Neural progenitor cell (in vitro differentiated cells): ENCODE measurements around the gene NCAN.

Experiments
- EZH2 ChIP-seq: fragments of 200-600 bp; sonication (generic); IDR thresholded peaks from 2 replicates; pipeline ENCODE4 v1.6.1; 2017; ENCODE audit warnings: antibody characterized with exemption, mild to moderate bottlenecking, moderate library complexity
- EZH2phosphoT487 ChIP-seq: fragments of 200-600 bp; sonication (generic); IDR thresholded peaks from 2 replicates; pipeline ENCODE4 v1.6.1; 2017; ENCODE audit warnings: antibody characterized with exemption
- TF ChIP-seq, protein P1 (sequence below): fragments of 200-600 bp; sonication (generic); IDR thresholded peaks from 2 replicates; pipeline ENCODE4 v1.5.1; 2017; ENCODE audit warnings: antibody characterized with exemption, mild to moderate bottlenecking

DNA sequence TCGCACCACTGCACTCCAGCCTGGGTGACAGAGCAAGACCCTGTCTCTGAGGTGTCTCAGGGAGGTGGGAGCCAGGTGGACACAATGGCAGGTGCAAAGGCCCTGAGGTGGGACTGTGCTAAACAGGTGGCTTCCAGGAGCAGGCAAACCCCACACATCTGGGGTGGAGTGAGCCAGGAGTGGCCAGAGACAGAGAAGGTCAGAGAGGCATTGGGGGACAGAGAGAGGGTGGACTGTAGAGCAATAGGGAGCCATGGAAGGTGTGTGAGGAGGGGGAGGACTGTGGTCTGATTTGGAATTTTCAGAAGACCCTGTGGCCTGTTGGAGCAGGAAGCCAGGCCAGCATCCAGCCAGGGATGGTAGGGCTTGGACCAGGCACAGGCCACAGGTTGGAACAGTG lies 46.4 kb upstream of the NCAN start:
- TF ChIP-seq EZH2phosphoT487 (no peak), EZH2 (no peak)
- TF ChIP-seq, protein P1, sequence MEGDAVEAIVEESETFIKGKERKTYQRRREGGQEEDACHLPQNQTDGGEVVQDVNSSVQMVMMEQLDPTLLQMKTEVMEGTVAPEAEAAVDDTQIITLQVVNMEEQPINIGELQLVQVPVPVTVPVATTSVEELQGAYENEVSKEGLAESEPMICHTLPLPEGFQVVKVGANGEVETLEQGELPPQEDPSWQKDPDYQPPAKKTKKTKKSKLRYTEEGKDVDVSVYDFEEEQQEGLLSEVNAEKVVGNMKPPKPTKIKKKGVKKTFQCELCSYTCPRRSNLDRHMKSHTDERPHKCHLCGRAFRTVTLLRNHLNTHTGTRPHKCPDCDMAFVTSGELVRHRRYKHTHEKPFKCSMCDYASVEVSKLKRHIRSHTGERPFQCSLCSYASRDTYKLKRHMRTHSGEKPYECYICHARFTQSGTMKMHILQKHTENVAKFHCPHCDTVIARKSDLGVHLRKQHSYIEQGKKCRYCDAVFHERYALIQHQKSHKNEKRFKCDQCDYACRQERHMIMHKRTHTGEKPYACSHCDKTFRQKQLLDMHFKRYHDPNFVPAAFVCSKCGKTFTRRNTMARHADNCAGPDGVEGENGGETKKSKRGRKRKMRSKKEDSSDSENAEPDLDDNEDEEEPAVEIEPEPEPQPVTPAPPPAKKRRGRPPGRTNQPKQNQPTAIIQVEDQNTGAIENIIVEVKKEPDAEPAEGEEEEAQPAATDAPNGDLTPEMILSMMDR = no peak
